ENCODE data around the gene SLC39A9.

Gene SLC39A9

DNA sequence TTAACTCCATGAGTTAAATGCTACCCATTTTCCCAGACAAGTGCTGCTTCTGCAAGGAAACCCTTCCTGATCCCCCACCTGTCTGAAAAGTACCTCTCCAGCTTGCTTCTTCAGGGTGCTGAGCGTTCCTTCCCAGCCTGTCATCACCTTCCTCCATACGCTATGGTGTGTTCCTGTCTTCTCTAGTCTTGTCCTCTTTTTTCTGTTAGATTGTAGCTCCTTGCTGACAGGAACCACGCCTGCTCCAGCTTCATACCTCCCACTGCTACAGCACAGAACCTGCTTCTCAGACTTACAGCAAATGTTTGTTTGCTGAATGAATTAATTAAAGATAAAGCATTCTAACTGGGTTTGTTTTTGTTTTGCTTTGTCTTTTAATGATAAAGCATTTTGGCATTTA is 39.5 kb upstream of the SLC39A9 start:
- no peak for DNase-seq (ENCODE audit: low read depth)
- TF ChIP-seq, protein P1, sequence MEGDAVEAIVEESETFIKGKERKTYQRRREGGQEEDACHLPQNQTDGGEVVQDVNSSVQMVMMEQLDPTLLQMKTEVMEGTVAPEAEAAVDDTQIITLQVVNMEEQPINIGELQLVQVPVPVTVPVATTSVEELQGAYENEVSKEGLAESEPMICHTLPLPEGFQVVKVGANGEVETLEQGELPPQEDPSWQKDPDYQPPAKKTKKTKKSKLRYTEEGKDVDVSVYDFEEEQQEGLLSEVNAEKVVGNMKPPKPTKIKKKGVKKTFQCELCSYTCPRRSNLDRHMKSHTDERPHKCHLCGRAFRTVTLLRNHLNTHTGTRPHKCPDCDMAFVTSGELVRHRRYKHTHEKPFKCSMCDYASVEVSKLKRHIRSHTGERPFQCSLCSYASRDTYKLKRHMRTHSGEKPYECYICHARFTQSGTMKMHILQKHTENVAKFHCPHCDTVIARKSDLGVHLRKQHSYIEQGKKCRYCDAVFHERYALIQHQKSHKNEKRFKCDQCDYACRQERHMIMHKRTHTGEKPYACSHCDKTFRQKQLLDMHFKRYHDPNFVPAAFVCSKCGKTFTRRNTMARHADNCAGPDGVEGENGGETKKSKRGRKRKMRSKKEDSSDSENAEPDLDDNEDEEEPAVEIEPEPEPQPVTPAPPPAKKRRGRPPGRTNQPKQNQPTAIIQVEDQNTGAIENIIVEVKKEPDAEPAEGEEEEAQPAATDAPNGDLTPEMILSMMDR (IDR thresholded peaks at IDR 0.05; ENCODE audit: insufficient read depth, low read depth, low read length, missing control alignments): no peak
- H3K4me3 ChIP-seq (ENCODE audit: low read depth, low read length): no peak overlapping the region

DNA sequence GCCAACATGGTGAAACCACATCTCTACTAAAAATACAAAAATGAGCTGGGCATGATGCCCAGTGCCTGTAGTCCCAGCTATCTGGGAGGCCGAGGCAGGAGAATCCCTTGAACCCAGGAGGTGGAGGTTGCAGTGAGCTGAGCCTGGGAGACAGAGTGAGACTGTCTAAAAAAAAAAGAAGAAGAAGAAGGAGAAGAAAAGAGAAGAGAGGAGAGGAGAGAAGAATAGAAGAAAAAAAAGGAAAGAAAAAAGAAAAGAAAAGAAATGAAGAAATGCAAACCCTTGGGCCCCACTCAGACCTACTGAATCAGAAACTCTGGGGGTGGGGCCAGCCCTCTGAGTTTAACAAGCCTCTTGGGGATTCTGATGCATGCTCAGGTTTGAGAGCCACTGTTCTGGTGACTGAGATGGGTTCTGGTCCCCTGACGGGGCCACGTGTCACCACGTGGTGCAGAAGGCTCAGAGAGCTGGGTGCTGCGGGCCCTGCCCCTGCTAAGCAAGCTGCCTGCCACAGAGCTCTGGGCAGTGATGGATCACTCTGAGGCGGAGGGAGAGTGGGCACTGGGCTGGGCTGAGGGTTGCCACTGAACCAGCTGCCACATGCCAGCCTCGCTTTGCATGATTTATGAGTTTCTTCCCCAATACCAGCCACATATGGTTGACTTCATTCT is 37.9 kb upstream of the SLC39A9 start:
- DNase-seq (ENCODE audit: low read depth): peak; percentile 53
- TF ChIP-seq, protein P1 (IDR thresholded peaks at IDR 0.05; ENCODE audit: insufficient read depth, low read depth, low read length, missing control alignments): no peak

DNA sequence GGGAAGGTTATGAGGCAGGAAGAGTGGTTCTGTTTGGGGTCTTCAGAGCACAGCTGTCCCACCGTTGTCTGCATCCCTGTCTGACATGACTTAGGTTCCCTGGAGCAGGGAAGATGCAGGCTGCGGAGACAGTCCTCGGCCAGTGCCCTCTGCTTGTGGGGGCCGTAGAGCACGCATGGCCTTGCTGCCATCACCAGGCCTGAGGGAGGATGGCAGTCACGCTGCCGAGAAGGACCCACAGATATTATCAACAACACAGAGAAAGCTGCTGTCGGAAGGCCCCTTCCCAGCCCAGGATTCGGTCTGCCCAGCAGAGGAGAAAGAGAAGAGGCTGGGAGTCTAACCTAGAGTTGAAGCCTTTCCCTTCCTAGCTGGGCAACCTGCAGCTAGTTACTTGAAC is 35.4 kb upstream of the SLC39A9 start:
- DNase-seq (ENCODE audit: low read depth): no peak
- TF ChIP-seq, protein P1 (IDR thresholded peaks at IDR 0.05; ENCODE audit: insufficient read depth, low read depth, low read length, missing control alignments): no peak
- H3K4me3 ChIP-seq (ENCODE audit: low read depth, low read length): no peak overlapping the region

More for the DNA sequence above, 37.9 kb upstream of the SLC39A9 start:
- H3K4me3 ChIP-seq (ENCODE audit: low read depth, low read length): no peak overlapping the region

DNA sequence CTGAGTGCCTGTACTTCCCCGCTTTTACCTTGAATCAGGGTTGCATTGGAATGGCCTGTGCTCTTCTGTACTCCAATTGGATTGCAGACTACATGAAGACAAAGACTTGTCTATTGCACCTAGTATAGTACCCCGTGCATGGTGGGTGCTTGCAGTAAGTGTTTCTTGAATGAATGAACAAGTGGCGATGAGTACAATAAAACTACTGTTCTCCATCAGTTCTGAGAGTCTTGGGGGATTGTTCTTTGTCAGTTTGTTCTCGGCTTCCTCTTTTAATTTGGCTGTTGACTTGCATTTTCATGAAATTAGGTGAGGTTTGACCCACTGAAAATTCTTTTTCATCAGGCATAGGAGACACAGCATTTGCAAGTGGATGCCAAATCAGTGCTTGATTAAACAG is 34.5 kb upstream of the SLC39A9 start:
- TF ChIP-seq, protein P1 (IDR thresholded peaks at IDR 0.05; ENCODE audit: insufficient read depth, low read depth, low read length, missing control alignments): no peak
- no peak overlapping the region for H3K4me3 ChIP-seq (ENCODE audit: low read depth, low read length)
- no peak for DNase-seq (ENCODE audit: low read depth)

DNA sequence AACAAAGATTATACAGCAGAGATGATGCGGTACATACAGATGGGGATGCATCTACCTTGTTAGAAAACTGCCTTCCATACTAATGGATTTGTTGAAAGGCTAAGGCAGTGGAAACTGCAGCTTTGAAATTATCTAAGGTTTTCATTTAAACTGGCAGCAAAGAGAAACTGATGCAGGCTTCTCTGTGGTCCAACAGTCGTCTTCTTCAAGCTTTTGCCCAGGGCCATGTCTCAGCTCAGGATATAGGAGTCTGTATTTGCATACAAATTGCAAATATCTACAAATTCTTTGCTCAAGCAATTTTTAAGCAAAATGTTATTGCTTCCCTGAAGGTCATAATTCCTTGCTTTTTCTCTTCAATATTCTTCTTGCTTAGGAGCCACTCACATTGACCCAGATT is 34.1 kb upstream of the SLC39A9 start:
- TF ChIP-seq, protein P1 (IDR thresholded peaks at IDR 0.05; ENCODE audit: insufficient read depth, low read depth, low read length, missing control alignments): no peak

DNA sequence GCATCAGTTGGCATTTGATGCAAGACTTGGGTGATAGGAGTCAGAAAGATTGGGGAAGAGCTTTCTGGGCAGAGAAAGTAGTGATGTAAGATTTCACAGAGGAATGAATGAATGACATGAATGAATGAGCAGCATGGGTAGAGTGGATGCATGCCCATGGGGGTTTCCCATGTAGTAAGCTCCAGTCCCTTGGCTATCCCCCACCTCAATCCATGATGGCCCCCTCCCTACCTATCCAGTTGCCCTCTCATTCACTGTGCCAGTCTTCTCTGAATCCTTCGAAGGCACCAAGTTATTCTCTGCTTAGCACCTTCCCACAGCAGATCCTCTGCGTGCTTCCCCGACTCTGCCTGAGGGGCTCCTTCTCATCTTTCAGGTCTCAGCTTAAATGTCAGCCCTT is 32.4 kb upstream of the SLC39A9 start:
- no peak overlapping the region for H3K4me3 ChIP-seq (ENCODE audit: low read depth, low read length)
- no peak for DNase-seq (ENCODE audit: low read depth)
- TF ChIP-seq, protein P1 (IDR thresholded peaks at IDR 0.05; ENCODE audit: insufficient read depth, low read depth, low read length, missing control alignments): no peak

More for the DNA sequence above, 34.1 kb upstream of the SLC39A9 start:
- no peak for DNase-seq (ENCODE audit: low read depth)
- no peak overlapping the region for H3K4me3 ChIP-seq (ENCODE audit: low read depth, low read length)

DNA sequence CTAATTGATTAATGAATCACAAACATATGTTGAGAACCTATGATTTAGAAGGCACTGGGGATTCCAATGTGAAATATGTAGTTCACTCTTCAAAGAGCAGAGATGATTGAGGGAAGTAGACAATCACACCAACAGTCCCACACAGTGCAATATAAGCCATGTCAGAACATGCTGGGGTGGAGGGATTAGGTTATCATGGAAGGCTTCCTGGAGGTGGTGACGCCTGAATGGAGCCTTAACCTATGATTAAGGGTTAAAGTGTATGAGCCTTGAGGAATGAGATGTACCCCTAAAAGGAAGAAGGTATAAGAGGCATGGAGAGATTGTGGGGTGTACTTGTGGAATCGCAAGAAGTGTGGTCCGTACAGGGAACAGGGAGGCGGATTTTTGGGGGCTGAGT is 31.7 kb upstream of the SLC39A9 start:
- no peak overlapping the region for H3K4me3 ChIP-seq (ENCODE audit: low read depth, low read length)
- no peak for DNase-seq (ENCODE audit: low read depth)
- TF ChIP-seq, protein P1 (IDR thresholded peaks at IDR 0.05; ENCODE audit: insufficient read depth, low read depth, low read length, missing control alignments): no peak

Measured in GM12865 (cell line).